Activated CD4-positive, alpha-beta T cell treated with anti-CD3 and anti-CD28 coated beads, Interleukin-2, amount 50 U/mL, for 48 hours (primary cell): ENCODE measurements around the gene CRNKL1.
"Not testable (repeated sequence)": the region's sequence is repeated elsewhere in the genome, so short reads cannot be mapped to it uniquely, and the experiment has no call there.

ENCODE experiments used
- DNase-seq, 2 experiments: peaks; one replicate each; pipeline ENCODE4 v3.0.0-alpha.2; 2020

The CRNKL1 gene

GRCh38 chr20:20003955-20004322 is 48.3 kb downstream of the CRNKL1 start:
- DNase-seq: not testable (repeated sequence)

- DNase-seq: peak; percentile 19 to 22
Observed at GRCh38 chr20:20003031-20003954, 49.0 kb downstream of the CRNKL1 start.

- no peak for DNase-seq
Observed at GRCh38 chr20:20002101-20002998, 49.9 kb downstream of the CRNKL1 start.

GRCh38 chr20:20000211-20000968 is 51.9 kb downstream of the CRNKL1 start:
- DNase-seq: no peak

- no peak for DNase-seq
Observed at GRCh38 chr20:19998990-19999705, 53.1 kb downstream of the CRNKL1 start.

- DNase-seq: no peak
Observed at GRCh38 chr20:19996917-19997316, 55.3 kb downstream of the CRNKL1 start.

- DNase-seq: no peak
Observed at GRCh38 chr20:19996222-19996621, 56.0 kb downstream of the CRNKL1 start.

- peak; percentile 21 to 39 for DNase-seq
Observed at GRCh38 chr20:19995220-19995863, 56.9 kb downstream of the CRNKL1 start.

GRCh38 chr20:19993958-19994669 is 58.2 kb downstream of the CRNKL1 start:
- DNase-seq: no peak

GRCh38 chr20:19992996-19993908 is 59.0 kb downstream of the CRNKL1 start:
- DNase-seq: no peak

GRCh38 chr20:19991854-19992253 is 60.4 kb downstream of the CRNKL1 start:
- DNase-seq: no peak

- DNase-seq: no peak
Observed at GRCh38 chr20:19991308-19991707, 61.0 kb downstream of the CRNKL1 start.

GRCh38 chr20:19990850-19991249 is 61.4 kb downstream of the CRNKL1 start:
- DNase-seq: no peak

- DNase-seq: no peak
Observed at GRCh38 chr20:19987046-19987445, 65.2 kb downstream of the CRNKL1 start.

- DNase-seq: no peak
Observed at GRCh38 chr20:19986419-19986818, 65.8 kb downstream of the CRNKL1 start.
